Measurements from ENCODE around the gene ATRX. TPM values are rescaled to one million over a fixed set of nuclear protein-coding genes. Genes with fewer than 3 reads are reported as not detected.
"Not testable (repeated sequence)": the region's sequence is repeated elsewhere in the genome, so short reads cannot be mapped to it uniquely, and the experiment has no call there.

ATRX gene
- total RNA-seq, 1 experiment from 2014 or later, result 33.8 TPM

GRCh38 chrX:77652095-77652494 is 133.9 kb downstream of the ATRX start:
- in situ Hi-C loops (cut with HindIII; ENCODE audit: low pct_unique_long_range_greater_than_20kb, low sequenced_read_pairs), result no loop called here
- DNase-seq (ENCODE audit: low read depth, low spot score), result no peak

- DNase-seq (ENCODE audit: low read depth, low spot score), result no peak
- in situ Hi-C loops (cut with HindIII; ENCODE audit: low pct_unique_long_range_greater_than_20kb, low sequenced_read_pairs), result no loop called here
Measured at GRCh38 chrX:77640702-77641101, 145.3 kb downstream of the ATRX start.

GRCh38 chrX:77639820-77640219 is 146.2 kb downstream of the ATRX start:
- in situ Hi-C loops (cut with HindIII; ENCODE audit: low pct_unique_long_range_greater_than_20kb, low sequenced_read_pairs), result no loop called here
- no peak for DNase-seq (ENCODE audit: low read depth, low spot score)

GRCh38 chrX:77638397-77638796 is 147.6 kb downstream of the ATRX start:
- no peak for DNase-seq (ENCODE audit: low read depth, low spot score)
- in situ Hi-C loops (cut with HindIII; ENCODE audit: low pct_unique_long_range_greater_than_20kb, low sequenced_read_pairs), result no loop called here

GRCh38 chrX:77635373-77635772 is 150.6 kb downstream of the ATRX start:
- in situ Hi-C loops (cut with HindIII; ENCODE audit: low pct_unique_long_range_greater_than_20kb, low sequenced_read_pairs), result no loop called here
- DNase-seq (ENCODE audit: low read depth, low spot score), result no peak

GRCh38 chrX:77628294-77629025 is 157.6 kb downstream of the ATRX start:
- DNase-seq (ENCODE audit: low read depth, low spot score), result peak; percentile 9
- in situ Hi-C loops (cut with HindIII; ENCODE audit: low pct_unique_long_range_greater_than_20kb, low sequenced_read_pairs), result no loop called here

GRCh38 chrX:77622672-77623071 is 163.3 kb downstream of the ATRX start:
- in situ Hi-C loops (cut with HindIII; ENCODE audit: low pct_unique_long_range_greater_than_20kb, low sequenced_read_pairs), result no loop called here
- no peak for DNase-seq (ENCODE audit: low read depth, low spot score)

- in situ Hi-C loops (cut with HindIII; ENCODE audit: low pct_unique_long_range_greater_than_20kb, low sequenced_read_pairs), result no loop called here
- DNase-seq (ENCODE audit: low read depth, low spot score), result no peak
Measured at GRCh38 chrX:77622233-77622632, 163.8 kb downstream of the ATRX start.

- in situ Hi-C loops (cut with HindIII; ENCODE audit: low pct_unique_long_range_greater_than_20kb, low sequenced_read_pairs); DNase-seq (ENCODE audit: low read depth, low spot score): not testable (repeated sequence)
Measured at GRCh38 chrX:77621453-77621852, 164.6 kb downstream of the ATRX start.

- in situ Hi-C loops (cut with HindIII; ENCODE audit: low pct_unique_long_range_greater_than_20kb, low sequenced_read_pairs), result no loop called here
- no peak for DNase-seq (ENCODE audit: low read depth, low spot score)
Measured at GRCh38 chrX:77617206-77617605, 168.8 kb downstream of the ATRX start.

GRCh38 chrX:77603635-77604336 is 182.2 kb downstream of the ATRX start:
- in situ Hi-C loops (cut with HindIII; ENCODE audit: low pct_unique_long_range_greater_than_20kb, low sequenced_read_pairs), result no loop called here
- no peak for DNase-seq (ENCODE audit: low read depth, low spot score)

GRCh38 chrX:77597511-77597910 is 188.5 kb downstream of the ATRX start:
- no peak for DNase-seq (ENCODE audit: low read depth, low spot score)
- in situ Hi-C loops (cut with HindIII; ENCODE audit: low pct_unique_long_range_greater_than_20kb, low sequenced_read_pairs), result no loop called here

- in situ Hi-C loops (cut with HindIII; ENCODE audit: low pct_unique_long_range_greater_than_20kb, low sequenced_read_pairs), result no loop called here
- peak; percentile 21 for DNase-seq (ENCODE audit: low read depth, low spot score)
Measured at GRCh38 chrX:77597090-77597489, 188.9 kb downstream of the ATRX start.

- DNase-seq (ENCODE audit: low read depth, low spot score), result no peak
- in situ Hi-C loops (cut with HindIII; ENCODE audit: low pct_unique_long_range_greater_than_20kb, low sequenced_read_pairs), result no loop called here
Measured at GRCh38 chrX:77595848-77596247, 190.2 kb downstream of the ATRX start.

- DNase-seq (ENCODE audit: low read depth, low spot score), result no peak
- in situ Hi-C loops (cut with HindIII; ENCODE audit: low pct_unique_long_range_greater_than_20kb, low sequenced_read_pairs), result no loop called here
Measured at GRCh38 chrX:77572322-77572721, 213.7 kb downstream of the ATRX start.

GRCh38 chrX:77565278-77565677 is 220.7 kb downstream of the ATRX start:
- DNase-seq (ENCODE audit: low read depth, low spot score), result no peak
- in situ Hi-C loops (cut with HindIII; ENCODE audit: low pct_unique_long_range_greater_than_20kb, low sequenced_read_pairs), result no loop called here

GRCh38 chrX:77564823-77565222 is 221.2 kb downstream of the ATRX start:
- no peak for DNase-seq (ENCODE audit: low read depth, low spot score)
- in situ Hi-C loops (cut with HindIII; ENCODE audit: low pct_unique_long_range_greater_than_20kb, low sequenced_read_pairs), result no loop called here

GRCh38 chrX:77561372-77561771 is 224.6 kb downstream of the ATRX start:
- no peak for DNase-seq (ENCODE audit: low read depth, low spot score)
- in situ Hi-C loops (cut with HindIII; ENCODE audit: low pct_unique_long_range_greater_than_20kb, low sequenced_read_pairs), result no loop called here

- DNase-seq (ENCODE audit: low read depth, low spot score), result no peak
- in situ Hi-C loops (cut with HindIII; ENCODE audit: low pct_unique_long_range_greater_than_20kb, low sequenced_read_pairs), result no loop called here
Measured at GRCh38 chrX:77556276-77556675, 229.7 kb downstream of the ATRX start.

Data from SK-MEL-5 (cell line).